Kidney (tissue), 14 donors: ENCODE results near the gene NR6A1. TPM values are rescaled to one million over a fixed set of nuclear protein-coding genes. Genes with fewer than 3 reads are reported as not detected.

Source experiments
- DNase-seq, 5 donors: peaks; one replicate each; pipeline ENCODE4 v3.0.0-alpha.2; 2013 to 2020
- FAIRE-seq: peaks from 2 replicates; lab custom pipeline; 2012; peaks lifted over from hg19 to GRCh38; lab: Jason Lieb, UNC
- H3K27ac ChIP-seq, 2 donors: one replicate each; pipeline ENCODE4 v1.7.0; 2013; ENCODE audit warnings: low read depth in 2 of 2, low read length in 2 of 2, inconsistent platforms in 1 of 2
- H3K27me3 ChIP-seq: one replicate; pipeline ENCODE4 v1.7.1; 2013; ENCODE audit warnings: low read length, inconsistent platforms; ENCODE audit not compliant: control insufficient read depth, insufficient read depth
- H3K36me3 ChIP-seq, 3 donors: one replicate each; pipeline versions ENCODE4 v1.7.0 to v1.7.1; 2013; ENCODE audit warnings: low read length in 3 of 3, control low read depth in 1 of 3, inconsistent platforms in 1 of 3; ENCODE audit not compliant: insufficient read depth in 3 of 3, control insufficient read depth in 2 of 3
- H3K4me1 ChIP-seq, 3 donors: one replicate each; pipeline versions ENCODE4 v1.7.0 to v1.7.1; 2013; ENCODE audit warnings: low read length in 3 of 3, inconsistent platforms in 1 of 3, low read depth in 1 of 3; ENCODE audit not compliant: control insufficient read depth in 2 of 3, insufficient read depth in 2 of 3
- H3K4me3 ChIP-seq, 3 donors: one replicate each; pipeline versions ENCODE4 v1.7.0 to v1.8.1; 2013; ENCODE audit warnings: low read length in 3 of 3, control low read depth in 1 of 3, inconsistent platforms in 1 of 3
- H3K9ac ChIP-seq, 3 donors: one replicate each; pipeline versions ENCODE4 v1.7.0 to v1.7.1; 2013; ENCODE audit warnings: low read length in 3 of 3, control low read depth in 1 of 3, inconsistent platforms in 1 of 3
- H3K9me3 ChIP-seq, 3 donors: one replicate each; pipeline versions ENCODE4 v1.7.0 to v1.7.1; 2013; ENCODE audit warnings: low read length in 3 of 3, control low read depth in 1 of 3, inconsistent platforms in 1 of 3; ENCODE audit not compliant: control insufficient read depth in 2 of 3, insufficient read depth in 1 of 3
- intact Hi-C: fragments of 100-400 bp; cut with DNase I; formaldehyde crosslinking; loops from one replicate; pipeline ENCODE4 v1.11.1; 2022
- polyA plus RNA-seq: library from polyadenylated mRNA; stranded (reverse); fragments of 350-450 nt; fragmentation: Illumina TruSeq; extraction: RNeasy Lipid Tissue Mini Kit (QIAGEN cat#74804); gene quantifications from one replicate; pipeline ENCODE4 v1.2.3, GENCODE V29; 2014; ENCODE audit warnings: low read depth, low replicate concordance; ENCODE audit not compliant: insufficient read depth
- total RNA-seq: library from RNA; stranded (reverse); fragmentation: NEBNext Ultra II Directional; extraction: Animal tissue kit (Norgen Biotek cat#: 25700); gene quantifications from one replicate; pipeline ENCODE4 v1.2.1, GENCODE V29; 2021
- TF ChIP-seq, protein P1 (sequence below): IDR thresholded peaks from 3 replicates; pipeline ENCODE4 v1.5.1; 2012; ENCODE audit warnings: mild to moderate bottlenecking, moderate library complexity, borderline replicate concordance; ENCODE audit not compliant: insufficient read depth; ENCODE audit errors: extremely low read depth
- donor health status: control.
- donor health status: control.
- donor health status: control.
- donor health status: control.
- donor health status: control.
- donor health status: DM: yes; HTN: yes; CAD: no.
- donor health status: Normal renal cell carcinoma (clear cell type).

The NR6A1 gene
- total and polyA plus RNA-seq, 2 donors from 2014 or later, result 1.2 to 3.5 TPM

DNA sequence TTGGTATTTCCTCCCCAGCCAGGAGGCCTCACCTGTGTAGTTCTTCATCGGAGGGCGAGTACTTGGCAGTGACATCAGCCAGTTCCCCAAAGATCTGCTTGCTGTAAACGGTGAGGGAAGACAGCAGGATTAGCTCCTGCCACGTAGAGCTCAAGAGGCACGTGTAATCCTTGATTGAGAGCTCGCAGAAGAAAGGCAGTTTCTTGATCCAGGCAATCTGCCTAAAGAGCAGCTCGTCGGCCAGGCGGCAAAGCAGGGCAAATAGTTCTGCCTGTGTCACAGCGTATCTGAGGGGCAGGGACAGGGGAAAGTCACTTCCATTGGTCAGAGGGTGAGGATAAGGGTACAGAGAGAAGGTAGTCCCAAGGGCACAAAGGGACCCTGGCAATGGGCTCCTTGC, 235.3 kb downstream of the NR6A1 start:
- FAIRE-seq (no peak), DNase-seq (no peak)
- no peak overlapping the region for H3K27ac ChIP-seq
- H3K27me3 ChIP-seq, result no peaks in the 10 kb centered on the region
- no peak overlapping the region for H3K9ac ChIP-seq
- TF ChIP-seq, protein P1, sequence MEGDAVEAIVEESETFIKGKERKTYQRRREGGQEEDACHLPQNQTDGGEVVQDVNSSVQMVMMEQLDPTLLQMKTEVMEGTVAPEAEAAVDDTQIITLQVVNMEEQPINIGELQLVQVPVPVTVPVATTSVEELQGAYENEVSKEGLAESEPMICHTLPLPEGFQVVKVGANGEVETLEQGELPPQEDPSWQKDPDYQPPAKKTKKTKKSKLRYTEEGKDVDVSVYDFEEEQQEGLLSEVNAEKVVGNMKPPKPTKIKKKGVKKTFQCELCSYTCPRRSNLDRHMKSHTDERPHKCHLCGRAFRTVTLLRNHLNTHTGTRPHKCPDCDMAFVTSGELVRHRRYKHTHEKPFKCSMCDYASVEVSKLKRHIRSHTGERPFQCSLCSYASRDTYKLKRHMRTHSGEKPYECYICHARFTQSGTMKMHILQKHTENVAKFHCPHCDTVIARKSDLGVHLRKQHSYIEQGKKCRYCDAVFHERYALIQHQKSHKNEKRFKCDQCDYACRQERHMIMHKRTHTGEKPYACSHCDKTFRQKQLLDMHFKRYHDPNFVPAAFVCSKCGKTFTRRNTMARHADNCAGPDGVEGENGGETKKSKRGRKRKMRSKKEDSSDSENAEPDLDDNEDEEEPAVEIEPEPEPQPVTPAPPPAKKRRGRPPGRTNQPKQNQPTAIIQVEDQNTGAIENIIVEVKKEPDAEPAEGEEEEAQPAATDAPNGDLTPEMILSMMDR, result no peak
- intact Hi-C loops, result no loop called here
- H3K36me3 ChIP-seq, result no peaks in the 10 kb centered on the region
- no peaks in the 10 kb centered on the region for H3K4me1 ChIP-seq
- H3K9me3 ChIP-seq, result no peaks in the 10 kb centered on the region
- H3K4me3 ChIP-seq, result no peak overlapping the region

DNA sequence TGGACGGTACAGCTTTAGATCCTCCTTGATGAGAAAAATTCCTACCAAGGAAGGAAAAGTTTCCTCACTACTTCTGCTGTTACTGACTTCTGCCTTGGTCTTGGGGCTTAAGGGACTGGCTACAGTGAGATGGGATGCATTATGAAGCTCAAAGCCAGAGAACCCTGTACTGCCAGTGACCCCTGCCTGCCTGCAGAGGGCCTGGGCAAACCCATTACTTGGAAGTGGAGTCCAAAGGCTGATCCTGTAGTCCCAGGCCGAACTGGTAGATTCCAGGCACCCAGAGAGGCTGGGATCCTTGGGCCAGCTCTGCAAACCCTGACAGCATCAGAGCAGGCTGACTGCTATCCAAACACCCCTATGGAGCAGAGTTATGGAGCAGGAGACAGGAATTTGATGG, 238.2 kb downstream of the NR6A1 start:
- Histone ChIP-seq H3K4me1 (no peaks in the 10 kb centered on the region), H3K27me3 (no peaks in the 10 kb centered on the region), H3K27ac (no peak overlapping the region), H3K36me3 (no peaks in the 10 kb centered on the region), H3K9me3 (no peaks in the 10 kb centered on the region), H3K4me3 (no peak overlapping the region), H3K9ac (no peak overlapping the region)
- no peak for FAIRE-seq
- intact Hi-C loops, result no loop called here
- TF ChIP-seq, protein P1, result no peak
- no peak for DNase-seq

DNA sequence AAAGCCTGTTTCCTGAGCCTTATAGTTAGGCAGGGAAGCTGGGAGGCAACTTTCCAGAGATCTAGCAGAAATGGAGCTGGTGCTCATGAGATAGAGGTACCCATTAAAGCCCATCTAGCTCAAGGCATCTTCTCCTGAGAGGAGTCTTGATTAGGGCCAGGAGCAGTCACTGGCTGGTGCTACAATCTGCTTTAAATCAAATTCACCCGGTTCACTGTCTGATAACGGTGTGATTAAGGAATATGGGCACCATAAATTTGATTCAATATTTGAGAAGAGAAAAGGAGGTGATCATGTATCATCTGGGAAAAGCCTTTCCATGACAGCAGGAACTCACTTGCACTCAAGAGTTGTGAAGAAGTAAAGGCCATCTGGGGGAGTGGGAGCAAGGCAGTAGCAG, 240.0 kb downstream of the NR6A1 start:
- H3K27me3 ChIP-seq, result no peaks in the 10 kb centered on the region
- H3K9me3 ChIP-seq, result no peaks in the 10 kb centered on the region
- FAIRE-seq, result no peak
- no peak overlapping the region for H3K4me3 ChIP-seq
- H3K9ac ChIP-seq, result no peak overlapping the region
- TF ChIP-seq, protein P1, result no peak
- no peaks in the 10 kb centered on the region for H3K4me1 ChIP-seq
- no peak for DNase-seq
- H3K27ac ChIP-seq, result no peak overlapping the region
- peaks cover 0 to 13% (median 5%) of the 10 kb centered on the region in 3 donors for H3K36me3 ChIP-seq
- intact Hi-C loops, result no loop called here

DNA sequence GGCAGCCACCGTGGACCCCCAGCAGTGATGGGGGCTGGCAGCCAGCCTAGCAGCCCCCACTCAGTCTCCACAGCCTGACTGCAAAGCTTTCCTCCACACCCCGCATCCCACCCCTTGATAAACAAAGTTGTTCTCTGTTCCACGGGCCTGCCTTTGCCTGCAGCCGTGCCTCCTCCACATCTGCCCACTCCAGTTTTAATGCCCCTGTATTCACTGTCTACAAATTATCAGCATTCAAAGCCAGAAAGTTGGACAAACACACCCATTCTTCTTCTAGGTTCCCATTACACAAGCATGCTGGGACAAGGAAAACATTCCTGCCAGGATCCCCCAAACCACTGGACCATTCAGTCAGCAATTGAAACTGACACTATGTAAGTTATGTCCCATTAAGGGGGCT, 240.9 kb downstream of the NR6A1 start:
- Histone ChIP-seq H3K4me1 (no peaks in the 10 kb centered on the region), H3K27ac (no peak overlapping the region), H3K36me3 (peaks cover 0 to 14% (median 5%) of the 10 kb centered on the region in 3 donors), H3K4me3 (no peak overlapping the region), H3K9ac (no peak overlapping the region), H3K27me3 (no peaks in the 10 kb centered on the region), H3K9me3 (no peaks in the 10 kb centered on the region)
- intact Hi-C loops, result no loop called here
- TF ChIP-seq, protein P1, result no peak
- DNase-seq (no peak), FAIRE-seq (no peak)
